GM18868 (cell line): ENCODE measurements around the gene JAML.
A peak's percentile ranks its signal among the peaks of the same experiment; 100 is the strongest.

ENCODE experiments used
- ATAC-seq: cut with Tn5 transposase; IDR thresholded peaks from one replicate; pipeline ENCODE4 v1.9.1; 2021; ENCODE audit warnings: mild to moderate bottlenecking, moderate library complexity; ENCODE audit not compliant: unreplicated experiment

The JAML gene

GRCh38 chr11:118224511-118225188 is at the start of gene JAML:
TSS of gene JAML (minus strand) at chr11:118225011. CDS start at chr11:118214866, 10,145 bp downstream.
- peak; percentile 49 for ATAC-seq

- no peak for ATAC-seq
Observed at GRCh38 chr11:118274186-118274585, 49.4 kb upstream of the JAML start.

- ATAC-seq = no peak
Observed at GRCh38 chr11:118272001-118272400, 47.2 kb upstream of the JAML start.

- ATAC-seq = no peak
Observed at GRCh38 chr11:118267486-118267885, 42.7 kb upstream of the JAML start.

- no peak for ATAC-seq
Observed at GRCh38 chr11:118265954-118266353, 41.1 kb upstream of the JAML start.

- ATAC-seq = no peak
Observed at GRCh38 chr11:118264569-118265465, 40.0 kb upstream of the JAML start.

GRCh38 chr11:118263695-118264568 is 39.1 kb upstream of the JAML start, which contains the start of gene MPZL2:
TSS of gene MPZL2 (minus strand) at chr11:118264297. CDS start at chr11:118264153, 144 bp downstream.
- ATAC-seq = no peak

GRCh38 chr11:118263112-118263511 is 38.3 kb upstream of the JAML start:
- no peak for ATAC-seq

GRCh38 chr11:118260353-118260752 is 35.5 kb upstream of the JAML start:
- no peak for ATAC-seq

- ATAC-seq = no peak
Observed at GRCh38 chr11:118259138-118259537, 34.3 kb upstream of the JAML start.

GRCh38 chr11:118258410-118258809 is 33.6 kb upstream of the JAML start:
- no peak for ATAC-seq

- no peak for ATAC-seq
Observed at GRCh38 chr11:118252688-118253087, 27.9 kb upstream of the JAML start.

GRCh38 chr11:118251858-118252652 is 27.2 kb upstream of the JAML start, which contains the start of gene MPZL3:
TSS of gene MPZL3 (minus strand) at chr11:118252365. CDS start at chr11:118252294, 71 bp downstream.
- ATAC-seq = peak; percentile 61

- ATAC-seq = no peak
Observed at GRCh38 chr11:118247041-118247440, 22.2 kb upstream of the JAML start.

GRCh38 chr11:118245936-118246562 is 21.2 kb upstream of the JAML start:
- ATAC-seq = no peak

GRCh38 chr11:118243993-118244762 is 19.4 kb upstream of the JAML start:
- no peak for ATAC-seq

GRCh38 chr11:118243161-118243560 is 18.4 kb upstream of the JAML start:
- ATAC-seq = no peak

- ATAC-seq = no peak
Observed at GRCh38 chr11:118241764-118242098, 16.9 kb upstream of the JAML start.
